SK-N-SH (cell line): ENCODE results near the gene NEK8. TPM values are rescaled to one million over a fixed set of nuclear protein-coding genes. Genes with fewer than 3 reads are reported as not detected.
A peak's percentile ranks its signal among the peaks of the same experiment; 100 is the strongest.

ENCODE experiments used
- CTCF ChIA-PET: fragments of 300-600, 350-600 bp; formaldehyde crosslinking; extraction: SDS; loops from one replicate; lab custom pipeline; 2021; lab: Yijun Ruan, JAX
- POLR2A ChIA-PET: fragments of 350-600 bp; sonication (Branson Sonifier 250); formaldehyde crosslinking; extraction: SDS; loops from one replicate; lab custom pipeline; 2020; ENCODE audit warnings: antibody characterized with exemption, inconsistent platforms; lab: Yijun Ruan, JAX
- DNase-seq: peaks from one replicate; pipeline ENCODE4 v3.0.0; 2012
- H2AFZ ChIP-seq: fragments of 200-600 bp; sonication (generic); 2 replicates; pipeline ENCODE4 v1.8.1; 2016; ENCODE audit warnings: antibody characterized with exemption, mild to moderate bottlenecking, low read depth
- H3F3A ChIP-seq: fragments of 200-600 bp; sonication (generic); replicated peaks from 2 replicates; pipeline ENCODE3; 2016; ENCODE audit warnings: antibody characterized with exemption, mild to moderate bottlenecking; ENCODE audit not compliant: insufficient read depth
- H3K27ac ChIP-seq, 2 experiments: fragments of 200-500 bp in 1 of 2; fragments of 200-600 bp in 1 of 2; sonication (Bioruptor generic) in 1 of 2; sonication (generic), shearing (Covaris generic) in 1 of 2; 2 replicates each; pipeline versions ENCODE4 v1.5.1 to v1.6.1; 2014 to 2016; ENCODE audit warnings: low read depth in 2 of 2, inconsistent platforms in 1 of 2, low read length in 1 of 2, mild to moderate bottlenecking in 1 of 2, mixed read lengths in 1 of 2
- H3K27me3 ChIP-seq: fragments of 200-600 bp; sonication (generic), shearing (Covaris generic); 2 replicates; pipeline ENCODE4 v1.6.1; 2016; ENCODE audit warnings: mixed run types; ENCODE audit not compliant: insufficient read depth
- H3K36me3 ChIP-seq, 2 experiments: fragments of 200-500 bp in 1 of 2; fragments of 200-600 bp in 1 of 2; sonication (Bioruptor generic) in 1 of 2; sonication (generic) in 1 of 2; replicated peaks in 1 of 2; 2 replicates each; pipeline versions ENCODE3 to v1.5.1; 2014 to 2016; ENCODE audit warnings: low read length in 1 of 2, mild to moderate bottlenecking in 1 of 2; ENCODE audit not compliant: insufficient read depth in 2 of 2, control insufficient read depth in 1 of 2
- H3K4me1 ChIP-seq, 2 experiments: fragments of 200-500 bp in 1 of 2; fragments of 200-600 bp in 1 of 2; sonication (Bioruptor generic) in 1 of 2; sonication (generic), shearing (Covaris generic) in 1 of 2; 2 replicates each; pipeline versions ENCODE4 v1.5.1 to v1.6.1; 2014 to 2016; ENCODE audit warnings: low read depth in 1 of 2, low read length in 1 of 2, mixed run types in 1 of 2; ENCODE audit not compliant: insufficient read depth in 2 of 2, control insufficient read depth in 1 of 2
- H3K4me2 ChIP-seq: fragments of 200-600 bp; sonication (generic), shearing (Covaris generic); 2 replicates; pipeline ENCODE4 v1.6.1; 2017; ENCODE audit warnings: mixed run types
- H3K4me3 ChIP-seq, 2 experiments: fragments of 200-500 bp in 1 of 2; fragments of 200-600 bp in 1 of 2; sonication (Bioruptor generic) in 1 of 2; sonication (generic), shearing (Covaris generic) in 1 of 2; 2 replicates each; pipeline versions ENCODE4 v1.5.1 to v1.8.1; 2014 to 2016; ENCODE audit warnings: low read depth in 2 of 2, inconsistent platforms in 1 of 2, low read length in 1 of 2, mild to moderate bottlenecking in 1 of 2, mixed read lengths in 1 of 2, moderate library complexity in 1 of 2
- H3K79me2 ChIP-seq: fragments of 200-600 bp; sonication (generic); 2 replicates; pipeline ENCODE4 v1.8.1; 2017; ENCODE audit warnings: mild to moderate bottlenecking; ENCODE audit not compliant: insufficient read depth
- H3K9ac ChIP-seq: fragments of 200-600 bp; sonication (generic); 2 replicates; pipeline ENCODE4 v1.6.1; 2017; ENCODE audit warnings: mixed run types
- H3K9me2 ChIP-seq: fragments of 200-600 bp; sonication (generic); 2 replicates; pipeline ENCODE4 v1.6.1; 2017; ENCODE audit warnings: mixed run types
- H3K9me3 ChIP-seq: fragments of 200-600 bp; sonication (generic); 2 replicates; pipeline ENCODE4 v1.6.1; 2017; ENCODE audit warnings: mixed run types, mild to moderate bottlenecking, moderate library complexity
- H4K20me1 ChIP-seq: fragments of 200-600 bp; sonication (generic); 2 replicates; pipeline ENCODE4 v1.6.1; 2017; ENCODE audit warnings: mild to moderate bottlenecking, mixed run types; ENCODE audit not compliant: insufficient read depth
- CHD2 ChIP-seq: fragments of 150-350 bp; IDR thresholded peaks from 2 replicates; pipeline ENCODE4 v1.6.1; 2018; ENCODE audit warnings: low read length; ENCODE audit not compliant: partially characterized antibody
- CTCF ChIP-seq: fragments of 200-600 bp; sonication (generic); IDR thresholded peaks from 2 replicates; pipeline ENCODE4 v1.6.1; 2017; ENCODE audit warnings: antibody characterized with exemption, mild to moderate bottlenecking, moderate library complexity
- EP300 ChIP-seq, 2 experiments: IDR thresholded peaks; 2 replicates each; pipeline versions ENCODE4 v1.4.0 to v1.6.1; 2012; ENCODE audit warnings: borderline replicate concordance in 1 of 2, low read depth in 1 of 2, low read length in 1 of 2
- FOXM1 ChIP-seq: IDR thresholded peaks from 2 replicates; pipeline ENCODE4 v1.4.0; 2012; ENCODE audit warnings: low read depth, mild to moderate bottlenecking
- GATA2 ChIP-seq: sonication (generic); formaldehyde crosslinking; IDR thresholded peaks from 2 replicates; pipeline ENCODE4 v1.5.0; 2020; ENCODE audit warnings: mild to moderate bottlenecking, missing genetic modification reagents
- IRF3 ChIP-seq: fragments of 150-350 bp; IDR thresholded peaks from 2 replicates; pipeline ENCODE4 v1.6.1; 2016; ENCODE audit warnings: mild to moderate bottlenecking, low read depth, low read length
- MAX ChIP-seq: IDR thresholded peaks from 2 replicates; pipeline ENCODE4 v1.4.0; 2012; ENCODE audit warnings: low read depth
- MEF2A ChIP-seq: IDR thresholded peaks from 2 replicates; pipeline ENCODE4 v1.4.0; 2012; ENCODE audit warnings: low read depth, borderline replicate concordance
- MXI1 ChIP-seq: IDR thresholded peaks from 2 replicates; pipeline ENCODE4 v1.6.1; 2012; ENCODE audit warnings: mild to moderate bottlenecking, low read depth, low read length, improper control_type of control experiment
- NFIC ChIP-seq: IDR thresholded peaks from 2 replicates; pipeline ENCODE4 v1.4.0; 2012; ENCODE audit warnings: borderline replicate concordance
- POLR2AphosphoS5 ChIP-seq: IDR thresholded peaks from 2 replicates; pipeline ENCODE4 v1.6.1; 2012; ENCODE audit warnings: low read depth, low read length
- RAD21 ChIP-seq: IDR thresholded peaks from 2 replicates; pipeline ENCODE4 v1.6.1; 2012; ENCODE audit warnings: mild to moderate bottlenecking, low read length
- RCOR1 ChIP-seq: fragments of 150-350 bp; IDR thresholded peaks from 2 replicates; pipeline ENCODE4 v1.6.1; 2017; ENCODE audit warnings: antibody characterized with exemption, low read length
- RFX5 ChIP-seq: IDR thresholded peaks from 2 replicates; pipeline ENCODE4 v1.6.1; 2012; ENCODE audit warnings: mild to moderate bottlenecking, improper control_type of control experiment, low read length
- SIN3A ChIP-seq: IDR thresholded peaks from 2 replicates; pipeline ENCODE4 v1.6.1; 2012; ENCODE audit warnings: low read depth, mild to moderate bottlenecking, low read length, moderate library complexity, borderline replicate concordance
- TAF1 ChIP-seq: IDR thresholded peaks from 2 replicates; pipeline ENCODE4 v1.6.1; 2012; ENCODE audit warnings: low read depth, mild to moderate bottlenecking, low read length, moderate library complexity, borderline replicate concordance
- TCF12 ChIP-seq: IDR thresholded peaks from 2 replicates; pipeline ENCODE4 v1.4.0; 2012
- TEAD4 ChIP-seq: IDR thresholded peaks from 2 replicates; pipeline ENCODE4 v1.4.0; 2012; ENCODE audit warnings: mild to moderate bottlenecking, borderline replicate concordance; ENCODE audit not compliant: insufficient read depth
- USF2 ChIP-seq: fragments of 150-350 bp; IDR thresholded peaks from 2 replicates; pipeline ENCODE4 v1.6.1; 2017; ENCODE audit warnings: antibody characterized with exemption, low read length, low read depth, borderline replicate concordance
- YY1 ChIP-seq: IDR thresholded peaks from 2 replicates; pipeline ENCODE4 v1.4.0; 2012; ENCODE audit warnings: low read depth, mild to moderate bottlenecking
- ZBTB33 ChIP-seq: IDR thresholded peaks from 2 replicates; pipeline ENCODE4 v1.4.0; 2012; ENCODE audit warnings: low read depth, borderline replicate concordance
- WGBS: methylation state at CpG from one replicate; pipeline ENCODE4 v1.1.6; 2017; ENCODE audit warnings: low lambda C conversion rate; 5-methylcytosine and 5-hydroxymethylcytosine counted together
- polyA plus RNA-seq, 3 experiments: library from polyadenylated mRNA; depleted of rRNA; stranded (reverse); fragments of >200 nt; gene quantifications; 2 replicates each; pipeline ENCODE4 v1.2.3, GENCODE V29; 2012

NEK8 gene
- polyA plus RNA-seq, 1 of the 3 experiments (the other 2 are of a cell fraction) = 6.0 TPM

- TF ChIP-seq EP300 (IDR thresholded peaks at IDR 0.05; ENCODE audit: borderline replicate concordance in 1 of 2, low read depth in 1 of 2, low read length in 1 of 2) = no peak
- TF ChIP-seq POLR2AphosphoS5 = no peak
- TF ChIP-seq FOXM1 = no peak
- TF ChIP-seq USF2 = no peak
- TF ChIP-seq TCF12 = no peak
- no peak for TF ChIP-seq RAD21
- TF ChIP-seq TEAD4 = peak; percentile 60; the same call in 1 of the 2 replicates
- 0 out of 2 replicates have a peak, but pooled peaks have one; percentile 12 for TF ChIP-seq MXI1
- 0 out of 2 replicates have a peak, but pooled peaks have one; percentile 24 for TF ChIP-seq TAF1
- TF ChIP-seq YY1 = no peak; the same call in 1 of the 2 replicates
- no peak for TF ChIP-seq CHD2
- no peak for TF ChIP-seq NFIC
- TF ChIP-seq, all 33 proteins: peak for 4
Measured at GRCh38 chr17:28744104-28744971, 15.8 kb downstream of the NEK8 start (continued).

GRCh38 chr17:28744972-28745785, 16.6 kb downstream of the NEK8 start:
- peak overlapping the region; percentile 97 to 98 for H3K27ac ChIP-seq
- CTCF ChIA-PET = interaction anchor here (0.8 to 20.4 kb wide), 6 partner anchors 17 to 173 kb away, joined by 3 to 612 read pairs (median 3); partner anchors contain the start of genes NEK8, RPL23A and TLCD1
- no peaks in the 10 kb centered on the region for H3K9me2 ChIP-seq
- H3K9ac ChIP-seq = peak overlapping the region; percentile 91
- no peaks in the 10 kb centered on the region for H3K27me3 ChIP-seq
- H3K4me1 ChIP-seq = peaks cover 23 to 46% of the 10 kb centered on the region in 2 experiments; a peak in 3 of 4 replicates
- peaks cover 27% of the 10 kb centered on the region for H3F3A ChIP-seq
- H4K20me1 ChIP-seq = peaks cover 53% of the 10 kb centered on the region
- DNase-seq = peak; percentile 58
- POLR2A ChIA-PET = interaction anchor here (6.5 to 6.6 kb wide), 2 partner anchors 17 to 25 kb away, joined by 45 to 90 read pairs; partner anchors contain the start of genes NEK8, RPL23A and TLCD1
- peak overlapping the region; percentile 99 for H3K4me2 ChIP-seq
- H3K4me3 ChIP-seq = peak overlapping the region; percentile 83 to 95
- H3K9me3 ChIP-seq = no peaks in the 10 kb centered on the region
- WGBS = 2% methylated on average over 30 of the region's 31 CpGs
- peaks cover 9 to 30% of the 10 kb centered on the region in 2 experiments for H3K36me3 ChIP-seq
- peaks cover 47% of the 10 kb centered on the region for H3K79me2 ChIP-seq
- H2AFZ ChIP-seq = no peak overlapping the region
- TF ChIP-seq MAX (no peak), RCOR1 (no peak), RFX5 (no peak), IRF3 (no peak), TCF12 (no peak), ZBTB33 (no peak), MXI1 (peak; percentile 29; the same call in 1 of the 2 replicates), CHD2 (peak; percentile 2), GATA2 (CRISPR knock-in tag) (no peak), CTCF (no peak), SIN3A (0 out of 2 replicates have a peak, but pooled peaks have one; percentile 12), TAF1 (peak; percentile 19; the same call in 1 of the 2 replicates), MEF2A (no peak)
